H1 (cell line): ENCODE results near the gene ATP11A. TPM values are rescaled to one million over a fixed set of nuclear protein-coding genes. Genes with fewer than 3 reads are reported as not detected.

ENCODE experiments used
- CTCF ChIA-PET: fragments of 300-600 bp; sonication (Branson Sonifier 250); formaldehyde crosslinking; loops from one replicate; lab custom pipeline; 2021; ENCODE audit not compliant: partially characterized antibody; lab: Charles Lee
- POLR2A ChIA-PET: fragments of 300-600 bp; sonication (Branson Sonifier 250); formaldehyde crosslinking; loops from one replicate; lab custom pipeline; 2021; ENCODE audit warnings: inconsistent platforms; ENCODE audit not compliant: partially characterized antibody; lab: Charles Lee
- DNase-seq, 2 experiments: peaks; one replicate each; pipeline versions ENCODE4 v3.0.0 to v3.0.0-alpha.2; 2010 to 2022; ENCODE audit warnings: low spot score in 2 of 2, low read depth in 1 of 2, mixed read lengths in 1 of 2
- FAIRE-seq: peaks from 2 replicates; lab custom pipeline; 2011; peaks lifted over from hg19 to GRCh38; lab: Jason Lieb, UNC
- H2AFZ ChIP-seq: 2 replicates; pipeline ENCODE4 v1.8.1; 2012; ENCODE audit warnings: low read length, inconsistent platforms
- H2AK5ac ChIP-seq: 2 replicates; pipeline ENCODE4 v1.6.1; 2013; ENCODE audit warnings: low read depth, low read length
- H2BK120ac ChIP-seq: replicated peaks from 2 replicates; pipeline ENCODE3; 2013; ENCODE audit warnings: low read depth, low read length, inconsistent platforms
- H2BK12ac ChIP-seq: 2 replicates; pipeline ENCODE4 v1.6.1; 2013; ENCODE audit warnings: low read depth, low read length
- H2BK15ac ChIP-seq: 2 replicates; pipeline ENCODE4 v1.6.1; 2013; ENCODE audit warnings: low read length
- H2BK20ac ChIP-seq: 2 replicates; pipeline ENCODE4 v1.6.1; 2013; ENCODE audit warnings: low read length
- H2BK5ac ChIP-seq: 2 replicates; pipeline ENCODE4 v1.6.1; 2013; ENCODE audit warnings: low read depth, low read length
- H3K14ac ChIP-seq: 2 replicates; pipeline ENCODE4 v1.6.1; 2013; ENCODE audit warnings: inconsistent platforms; ENCODE audit not compliant: insufficient read length
- H3K18ac ChIP-seq: 2 replicates; pipeline ENCODE4 v1.6.1; 2013; ENCODE audit warnings: low read length; ENCODE audit errors: extremely low read depth
- H3K23ac ChIP-seq: 2 replicates; pipeline ENCODE4 v1.6.1; 2013; ENCODE audit warnings: inconsistent platforms; ENCODE audit not compliant: insufficient read length
- H3K23me2 ChIP-seq: 2 replicates; pipeline ENCODE4 v1.6.1; 2013; ENCODE audit warnings: low read depth, low read length
- H3K27ac ChIP-seq: 2 replicates; pipeline ENCODE4 v1.6.1; 2011; ENCODE audit warnings: low read depth, low read length, inconsistent platforms
- H3K27me3 ChIP-seq, 4 experiments: replicated peaks in 1 of 4; 1 replicate in 1 of 4; 2 replicates in 3 of 4; pipeline versions ENCODE4 v1.6.1 to v1.8.1; 2011 to 2013; ENCODE audit warnings: low read length in 3 of 4, mild to moderate bottlenecking in 3 of 4, inconsistent platforms in 2 of 4, mixed read lengths in 2 of 4, moderate library complexity in 1 of 4; ENCODE audit not compliant: control insufficient read depth in 3 of 4, insufficient read depth in 3 of 4; ENCODE audit errors: extremely low read depth in 1 of 4
- H3K36me3 ChIP-seq, 4 experiments: 2 replicates each; pipeline versions ENCODE4 v1.6.1 to v1.8.1; 2011 to 2013; ENCODE audit warnings: mild to moderate bottlenecking in 4 of 4, low read length in 3 of 4, moderate library complexity in 2 of 4, control low read depth in 1 of 4, inconsistent platforms in 1 of 4; ENCODE audit not compliant: insufficient read depth in 4 of 4, control insufficient read depth in 2 of 4
- H3K4ac ChIP-seq: replicated peaks from 2 replicates; pipeline ENCODE3; 2013; ENCODE audit warnings: low read length, low read depth, mixed read lengths, inconsistent platforms; ENCODE audit not compliant: insufficient read length
- H3K4me1 ChIP-seq, 4 experiments: replicated peaks in 1 of 4; 1 replicate in 1 of 4; 2 replicates in 3 of 4; pipeline versions ENCODE4 v1.6.1 to v1.8.1; 2011 to 2013; ENCODE audit warnings: low read length in 3 of 4, inconsistent platforms in 2 of 4, mixed read lengths in 1 of 4; ENCODE audit not compliant: insufficient read depth in 4 of 4, control insufficient read depth in 3 of 4
- H3K4me2 ChIP-seq, 2 experiments: 2 replicates each; pipeline versions ENCODE4 v1.6.1 to v1.8.1; 2011 to 2013; ENCODE audit warnings: low read depth in 2 of 2, low read length in 2 of 2, control low read depth in 1 of 2, inconsistent platforms in 1 of 2, mild to moderate bottlenecking in 1 of 2; ENCODE audit not compliant: insufficient read depth in 1 of 2
- H3K4me3 ChIP-seq, 4 experiments: fragments of 200-600, 300-600 bp in 1 of 4; sonication (generic), shearing (Covaris generic), sonication (Bioruptor Twin) in 1 of 4; 2 replicates each; pipeline versions ENCODE4 v1.5.1 to v1.8.1; 2011 to 2016; ENCODE audit warnings: low read length in 4 of 4, low read depth in 3 of 4, control low read depth in 2 of 4, inconsistent platforms in 2 of 4, mild to moderate bottlenecking in 2 of 4, mixed read lengths in 1 of 4, moderate library complexity in 1 of 4; ENCODE audit not compliant: insufficient read depth in 2 of 4; ENCODE audit errors: extremely low read depth in 1 of 4
- H3K56ac ChIP-seq: replicated peaks from 2 replicates; pipeline ENCODE3; 2013; ENCODE audit warnings: low read depth, mild to moderate bottlenecking, mixed read lengths, low read length, inconsistent platforms; ENCODE audit not compliant: insufficient read length
- H3K79me1 ChIP-seq: 2 replicates; pipeline ENCODE4 v1.6.1; 2013; ENCODE audit warnings: low read depth, low read length, control low read depth
- H3K79me2 ChIP-seq, 2 experiments: 2 replicates each; pipeline versions ENCODE4 v1.6.1 to v1.8.1; 2012 to 2013; ENCODE audit warnings: low read length in 2 of 2, mild to moderate bottlenecking in 2 of 2, inconsistent platforms in 1 of 2; ENCODE audit not compliant: insufficient read depth in 2 of 2, control insufficient read depth in 1 of 2
- H3K9ac ChIP-seq, 4 experiments: replicated peaks in 1 of 4; 1 replicate in 1 of 4; 2 replicates in 3 of 4; pipeline versions ENCODE4 v1.6.1 to v1.8.1; 2011 to 2013; ENCODE audit warnings: low read depth in 3 of 4, low read length in 3 of 4, control low read depth in 2 of 4, mild to moderate bottlenecking in 2 of 4, moderate library complexity in 2 of 4, inconsistent platforms in 1 of 4; ENCODE audit errors: extremely low read depth in 1 of 4
- H3K9me3 ChIP-seq, 2 experiments: 2 replicates each; pipeline versions ENCODE4 v1.6.1 to v1.8.1; 2012 to 2013; ENCODE audit warnings: mild to moderate bottlenecking in 2 of 2, moderate library complexity in 2 of 2, control low read depth in 1 of 2, inconsistent platforms in 1 of 2, low read depth in 1 of 2, low read length in 1 of 2, mixed read lengths in 1 of 2; ENCODE audit not compliant: insufficient read depth in 2 of 2
- H4K20me1 ChIP-seq, 2 experiments: replicated peaks in 1 of 2; 2 replicates each; pipeline versions ENCODE3 to v1.8.1; 2011 to 2013; ENCODE audit warnings: inconsistent platforms in 2 of 2, low read length in 2 of 2, mild to moderate bottlenecking in 1 of 2; ENCODE audit not compliant: insufficient read depth in 2 of 2, control insufficient read depth in 1 of 2
- H4K5ac ChIP-seq: 2 replicates; pipeline ENCODE4 v1.6.1; 2013; ENCODE audit warnings: low read length, low read depth, mixed read lengths, inconsistent platforms; ENCODE audit not compliant: insufficient read length
- H4K8ac ChIP-seq: 2 replicates; pipeline ENCODE4 v1.8.0; 2013; ENCODE audit warnings: mild to moderate bottlenecking, moderate library complexity, low read length, inconsistent platforms; ENCODE audit not compliant: insufficient read depth; ENCODE audit errors: extremely low read depth
- H4K91ac ChIP-seq: replicated peaks from 2 replicates; pipeline ENCODE3; 2013; ENCODE audit warnings: low read length, mixed read lengths, inconsistent platforms; ENCODE audit not compliant: insufficient read length
- ASH2L ChIP-seq: fragments of 200-600, 300-600 bp; sonication (generic); IDR thresholded peaks from one replicate; pipeline ENCODE4 v1.7.1; 2017; ENCODE audit warnings: low read length
- GABPA ChIP-seq: IDR thresholded peaks from 2 replicates; pipeline ENCODE4 v1.6.1; 2011; ENCODE audit warnings: mild to moderate bottlenecking, low read length, moderate library complexity, borderline replicate concordance; ENCODE audit not compliant: insufficient read depth
- HDAC2 ChIP-seq, 2 experiments: fragments of 300-600 bp in 1 of 2; sonication (generic) in 1 of 2; IDR thresholded peaks; 2 replicates each; pipeline ENCODE4 v1.6.1; 2011 to 2012; ENCODE audit warnings: low read depth in 2 of 2, low read length in 2 of 2, mild to moderate bottlenecking in 2 of 2, moderate library complexity in 2 of 2, borderline replicate concordance in 1 of 2, inconsistent platforms in 1 of 2
- KDM5A ChIP-seq: fragments of 200-600 bp; IDR thresholded peaks from 2 replicates; pipeline ENCODE4 v1.7.1; 2012; ENCODE audit warnings: mild to moderate bottlenecking, low read length, inconsistent platforms, mixed read lengths
- SIRT6 ChIP-seq: IDR thresholded peaks from one replicate; pipeline ENCODE4 v1.7.1; 2012; ENCODE audit warnings: low read length, inconsistent platforms
- SRF ChIP-seq: IDR thresholded peaks from 2 replicates; pipeline ENCODE4 v1.6.1; 2011; ENCODE audit warnings: mild to moderate bottlenecking, low read depth, low read length, moderate library complexity
- YY1 ChIP-seq: IDR thresholded peaks from 2 replicates; pipeline ENCODE4 v1.6.1; 2011; ENCODE audit warnings: low read depth, mild to moderate bottlenecking, low read length
- WGBS, 2 experiments: shearing (Covaris generic) in 1 of 2; methylation state at CpG; one replicate each; pipeline versions ENCODE4 v1.1.6 to v1.1.7; 2013 to 2015; ENCODE audit warnings: low lambda C conversion rate in 2 of 2, mixed read lengths in 2 of 2, inconsistent platforms in 1 of 2, low coverage in 1 of 2, missing lambda C conversion rate in 1 of 2; ENCODE audit not compliant: insufficient replicate concordance in 2 of 2, insufficient coverage in 1 of 2, insufficient read length in 1 of 2; ENCODE audit errors: extremely low coverage in 1 of 2, missing lambda C conversion rate in 1 of 2; 5-methylcytosine and 5-hydroxymethylcytosine counted together
- polyA plus RNA-seq, 7 experiments: library from polyadenylated mRNA; depleted of rRNA in 3 of 7; stranded (reverse) in 5 of 7; unstranded in 2 of 7; fragments of >200 nt in 5 of 7; fragments of 200-250 nt in 2 of 7; gene quantifications; 1 replicate in 5 of 7; 2 replicates in 1 of 7; 4 replicates in 1 of 7; pipeline versions ENCODE4 v1.2.1 to v1.2.3, GENCODE V29; 2011 to 2013; ENCODE audit warnings: missing spikeins in 2 of 7, mixed read lengths in 2 of 7
- total RNA-seq: library from RNA; stranded (reverse); fragmentation: NEBNext Ultra II Directional; extraction: Animal tissue kit (Norgen Biotek cat#: 25700); gene quantifications from 2 replicates; pipeline ENCODE4 v1.2.1, GENCODE V29; 2021
- TF ChIP-seq, protein P1 (sequence below): IDR thresholded peaks from 2 replicates; pipeline ENCODE4 v1.6.1; 2012; ENCODE audit warnings: low read length, inconsistent platforms
- TF ChIP-seq, protein P2 (sequence below), 3 experiments: IDR thresholded peaks; 1 replicate in 2 of 3; 2 replicates in 1 of 3; pipeline versions ENCODE4 v1.5.1 to v1.6.1; 2011; ENCODE audit warnings: low read length in 3 of 3, mild to moderate bottlenecking in 3 of 3, inconsistent platforms in 2 of 3, low read depth in 1 of 3, moderate library complexity in 1 of 3; ENCODE audit not compliant: insufficient read depth in 1 of 3; ENCODE audit errors: control extremely low read depth in 1 of 3

The ATP11A gene
- total and polyA plus RNA-seq, 2 of the 8 experiments (the other 6 are each of a cell fraction or from before 2014, with no cell fraction given): 28.8 to 72.9 TPM

DNA sequence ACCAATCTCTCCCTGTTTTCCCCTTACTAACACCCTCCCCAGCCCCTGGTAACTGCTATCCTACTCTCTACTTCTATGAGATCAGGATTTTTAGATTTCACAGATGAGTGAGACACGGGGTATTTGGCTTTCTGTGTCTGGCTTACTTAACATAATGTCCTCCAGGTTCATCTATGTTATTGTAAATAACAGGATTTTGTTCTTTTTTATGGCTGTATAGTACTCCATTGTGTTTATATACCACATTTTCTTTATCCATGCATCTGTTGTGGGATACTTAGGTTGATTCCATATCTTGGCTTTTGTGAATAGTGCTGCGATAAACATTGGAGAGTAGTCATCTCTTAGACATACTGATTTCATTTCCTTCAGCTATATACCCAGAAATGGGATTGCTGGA, 28.5 kb upstream of the ATP11A start:
- FAIRE-seq: no peak
- Histone ChIP-seq H3K23ac (no peak overlapping the region), H2AK5ac (no peak overlapping the region), H3K4ac (no peak overlapping the region), H3K27ac (no peak overlapping the region), H4K5ac (no peak overlapping the region), H3K23me2 (peaks cover 9% of the 10 kb centered on the region), H3K9ac (no peak overlapping the region), H3K4me2 (no peak overlapping the region), H3K18ac (no peak overlapping the region), H2BK12ac (no peak overlapping the region), H2BK120ac (no peak overlapping the region), H3K14ac (no peak overlapping the region), H3K36me3 (no peaks in the 10 kb centered on the region; a peak in 1 of 8 replicates), H3K79me2 (no peaks in the 10 kb centered on the region), H2BK5ac (no peak overlapping the region), H3K27me3 (no peaks in the 10 kb centered on the region; a peak in 1 of 7 replicates), H2AFZ (no peak overlapping the region), H4K8ac (no peak overlapping the region), H3K56ac (no peak overlapping the region), H3K79me1 (no peaks in the 10 kb centered on the region), H2BK15ac (no peak overlapping the region), H4K20me1 (peaks cover 0 to 6% of the 10 kb centered on the region in 2 experiments), H3K4me3 (no peak overlapping the region), H3K9me3 (no peaks in the 10 kb centered on the region), H3K4me1 (peaks cover 0 to 4% (median 2%) of the 10 kb centered on the region in 4 experiments; a peak in 1 of 7 replicates), H4K91ac (no peak overlapping the region), H2BK20ac (no peak overlapping the region)
- no peak for DNase-seq
- ChIA-PET POLR2A (interaction anchor here (0.7 to 1.1 kb wide), 2 partner anchors 9 to 92 kb away, joined by 3 to 4 read pairs; no protein-coding TSS in a partner anchor), CTCF (interaction anchor here (0.7 kb wide), 1 partner anchor 1254 kb away, joined by 3 read pairs; no protein-coding TSS in a partner anchor)
- WGBS, 2 experiments: 95% methylated on average over 2 of the region's 2 CpGs; no CpG with 5 or more reads in 1 of the 2 experiments
- TF ChIP-seq ASH2L: no peak
- TF ChIP-seq KDM5A: no peak
- TF ChIP-seq, protein P1, sequence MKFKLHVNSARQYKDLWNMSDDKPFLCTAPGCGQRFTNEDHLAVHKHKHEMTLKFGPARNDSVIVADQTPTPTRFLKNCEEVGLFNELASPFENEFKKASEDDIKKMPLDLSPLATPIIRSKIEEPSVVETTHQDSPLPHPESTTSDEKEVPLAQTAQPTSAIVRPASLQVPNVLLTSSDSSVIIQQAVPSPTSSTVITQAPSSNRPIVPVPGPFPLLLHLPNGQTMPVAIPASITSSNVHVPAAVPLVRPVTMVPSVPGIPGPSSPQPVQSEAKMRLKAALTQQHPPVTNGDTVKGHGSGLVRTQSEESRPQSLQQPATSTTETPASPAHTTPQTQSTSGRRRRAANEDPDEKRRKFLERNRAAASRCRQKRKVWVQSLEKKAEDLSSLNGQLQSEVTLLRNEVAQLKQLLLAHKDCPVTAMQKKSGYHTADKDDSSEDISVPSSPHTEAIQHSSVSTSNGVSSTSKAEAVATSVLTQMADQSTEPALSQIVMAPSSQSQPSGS: no peak
- no peak for TF ChIP-seq GABPA
- no peak for TF ChIP-seq SRF
- TF ChIP-seq SIRT6: no peak
- TF ChIP-seq HDAC2 (IDR thresholded peaks at IDR 0.05; ENCODE audit: borderline replicate concordance in 1 of 2, low read depth in 2 of 2, low read length in 2 of 2): no peak
- TF ChIP-seq, protein P2, sequence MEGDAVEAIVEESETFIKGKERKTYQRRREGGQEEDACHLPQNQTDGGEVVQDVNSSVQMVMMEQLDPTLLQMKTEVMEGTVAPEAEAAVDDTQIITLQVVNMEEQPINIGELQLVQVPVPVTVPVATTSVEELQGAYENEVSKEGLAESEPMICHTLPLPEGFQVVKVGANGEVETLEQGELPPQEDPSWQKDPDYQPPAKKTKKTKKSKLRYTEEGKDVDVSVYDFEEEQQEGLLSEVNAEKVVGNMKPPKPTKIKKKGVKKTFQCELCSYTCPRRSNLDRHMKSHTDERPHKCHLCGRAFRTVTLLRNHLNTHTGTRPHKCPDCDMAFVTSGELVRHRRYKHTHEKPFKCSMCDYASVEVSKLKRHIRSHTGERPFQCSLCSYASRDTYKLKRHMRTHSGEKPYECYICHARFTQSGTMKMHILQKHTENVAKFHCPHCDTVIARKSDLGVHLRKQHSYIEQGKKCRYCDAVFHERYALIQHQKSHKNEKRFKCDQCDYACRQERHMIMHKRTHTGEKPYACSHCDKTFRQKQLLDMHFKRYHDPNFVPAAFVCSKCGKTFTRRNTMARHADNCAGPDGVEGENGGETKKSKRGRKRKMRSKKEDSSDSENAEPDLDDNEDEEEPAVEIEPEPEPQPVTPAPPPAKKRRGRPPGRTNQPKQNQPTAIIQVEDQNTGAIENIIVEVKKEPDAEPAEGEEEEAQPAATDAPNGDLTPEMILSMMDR (IDR thresholded peaks at IDR 0.05; ENCODE audit: control extremely low read depth in 1 of 3, insufficient read depth in 1 of 3, low read depth in 1 of 3, low read length in 3 of 3): no peak
- TF ChIP-seq YY1: no peak
